Hindlimb muscle (tissue), 1 donor: Measurements from ENCODE around the gene UNC5B. TPM values are rescaled to one million over a fixed set of nuclear protein-coding genes. Genes with fewer than 3 reads are reported as not detected.

ENCODE experiments used
- DNase-seq: peaks from one replicate; pipeline ENCODE4 v3.0.0-alpha.2; 2013
- polyA plus RNA-seq: library from polyadenylated mRNA; unstranded; fragments of 120-200 nt; gene quantifications from one replicate; pipeline ENCODE4 v1.2.1, GENCODE V29; 2013; ENCODE audit not compliant: insufficient read length

Gene UNC5B
- 11.6 TPM for polyA plus RNA-seq

- DNase-seq, result peak; percentile 91
Measured at GRCh38 chr10:71212318-71213126, at the start of gene UNC5B. TSS of gene UNC5B (plus strand) at chr10:71212570. CDS start at chr10:71212986, 416 bp downstream.

- DNase-seq, result no peak
Measured at GRCh38 chr10:71173466-71173865, 38.9 kb upstream of the UNC5B start.

- DNase-seq, result no peak
Measured at GRCh38 chr10:71176661-71177060, 35.7 kb upstream of the UNC5B start.

- no peak for DNase-seq
Measured at GRCh38 chr10:71177651-71178199, 34.6 kb upstream of the UNC5B start.

GRCh38 chr10:71178880-71179279 lies 33.5 kb upstream of the UNC5B start:
- no peak for DNase-seq

GRCh38 chr10:71179382-71179781 lies 33.0 kb upstream of the UNC5B start:
- no peak for DNase-seq

- no peak for DNase-seq
Measured at GRCh38 chr10:71184421-71184820, 27.9 kb upstream of the UNC5B start.

GRCh38 chr10:71185209-71185608 lies 27.2 kb upstream of the UNC5B start:
- DNase-seq, result no peak

GRCh38 chr10:71187197-71187596 lies 25.2 kb upstream of the UNC5B start:
- no peak for DNase-seq

- DNase-seq, result no peak
Measured at GRCh38 chr10:71187600-71187999, 24.8 kb upstream of the UNC5B start.

- no peak for DNase-seq
Measured at GRCh38 chr10:71188201-71188600, 24.2 kb upstream of the UNC5B start.

- no peak for DNase-seq
Measured at GRCh38 chr10:71191019-71191418, 21.4 kb upstream of the UNC5B start.

GRCh38 chr10:71191551-71192076 lies 20.8 kb upstream of the UNC5B start:
- DNase-seq, result no peak

- no peak for DNase-seq
Measured at GRCh38 chr10:71193516-71193915, 18.9 kb upstream of the UNC5B start.

GRCh38 chr10:71197955-71198354 lies 14.4 kb upstream of the UNC5B start:
- no peak for DNase-seq

GRCh38 chr10:71201849-71202248 lies 10.5 kb upstream of the UNC5B start:
- no peak for DNase-seq

- DNase-seq, result no peak
Measured at GRCh38 chr10:71202314-71202713, 10.1 kb upstream of the UNC5B start.

- no peak for DNase-seq
Measured at GRCh38 chr10:71203124-71203523, 9.2 kb upstream of the UNC5B start.

GRCh38 chr10:71203716-71204115 lies 8.7 kb upstream of the UNC5B start:
- no peak for DNase-seq

GRCh38 chr10:71204746-71205145 lies 7.6 kb upstream of the UNC5B start:
- no peak for DNase-seq

- DNase-seq, result no peak
Measured at GRCh38 chr10:71205468-71205867, 6.9 kb upstream of the UNC5B start.

GRCh38 chr10:71206911-71207310 lies 5.5 kb upstream of the UNC5B start:
- DNase-seq, result no peak

- no peak for DNase-seq
Measured at GRCh38 chr10:71207578-71207977, 4.8 kb upstream of the UNC5B start.

- DNase-seq, result no peak
Measured at GRCh38 chr10:71209352-71209715, 3.0 kb upstream of the UNC5B start.
